GM12878 (cell line): ENCODE results near the gene ZNF668. TPM values are rescaled to one million over a fixed set of nuclear protein-coding genes. Genes with fewer than 3 reads are reported as not detected.

Experiments
- ATAC-seq: fragments of 200-7000 bp; cut with Tn5 transposase; 3 replicates; pipeline ENCODE4 v1.9.1; 2020; ENCODE audit warnings: mild to moderate bottlenecking, moderate library complexity
- BruUV-seq: library from RNA; stranded (reverse); fragments of 400-500 nt; replicated peaks from 2 replicates; lab custom pipeline; 2021; lab: Mats Ljungman, UMichigan
- CTCF ChIA-PET: fragments of 300-600 bp; sonication (Branson Sonifier 250); formaldehyde crosslinking; extraction: SDS; loops from one replicate; lab custom pipeline; 2021; ENCODE audit warnings: inconsistent platforms; lab: Yijun Ruan, JAX
- POLR2A ChIA-PET: fragments of 350-600 bp; formaldehyde crosslinking; extraction: SDS; loops from one replicate; lab custom pipeline; 2021; ENCODE audit warnings: inconsistent platforms; lab: Charles Lee
- RAD21 ChIA-PET: fragments of 300-600 bp; sonication (Branson Sonifier 250); formaldehyde crosslinking; loops from one replicate; lab custom pipeline; 2023; ENCODE audit warnings: antibody characterized with exemption; ENCODE audit not compliant: unreplicated experiment; lab: Charles Lee
- SMC1A ChIA-PET: fragments of 300-600 bp; sonication (Branson Sonifier 250); formaldehyde crosslinking; loops from one replicate; lab custom pipeline; 2023; ENCODE audit not compliant: unreplicated experiment, uncharacterized antibody; lab: Charles Lee
- DNase-seq: peaks from one replicate; pipeline ENCODE4 v3.0.0-alpha.2; 2011; ENCODE audit warnings: low read depth, low spot score
- FAIRE-seq: peaks from 3 replicates; lab custom pipeline; 2011; peaks lifted over from hg19 to GRCh38; lab: Jason Lieb, UNC
- H2AFZ ChIP-seq: 2 replicates; pipeline ENCODE4 v1.6.0; 2011; ENCODE audit warnings: low read depth, low read length, control low read depth; ENCODE audit not compliant: control insufficient read depth
- H3K27ac ChIP-seq: 2 replicates; pipeline ENCODE4 v1.5.1; 2011; ENCODE audit warnings: control low read depth; ENCODE audit not compliant: control insufficient read depth, insufficient read depth
- H3K27me3 ChIP-seq, 2 experiments: replicated peaks in 1 of 2; 2 replicates each; pipeline versions ENCODE4 v1.6.0 to v1.6.1; 2011; ENCODE audit warnings: low read length in 1 of 2; ENCODE audit not compliant: control insufficient read depth in 2 of 2, insufficient read depth in 2 of 2
- H3K36me3 ChIP-seq, 2 experiments: 2 replicates each; pipeline ENCODE4 v1.5.1; 2011; ENCODE audit warnings: low read length in 1 of 2; ENCODE audit not compliant: control insufficient read depth in 2 of 2, insufficient read depth in 2 of 2
- H3K4me1 ChIP-seq: 2 replicates; pipeline ENCODE4 v1.6.1; 2011; ENCODE audit warnings: mild to moderate bottlenecking, low read length, moderate library complexity, mixed read lengths; ENCODE audit not compliant: control insufficient read depth, insufficient read depth
- H3K4me2 ChIP-seq: 2 replicates; pipeline ENCODE4 v1.6.0; 2011; ENCODE audit warnings: control low read depth; ENCODE audit not compliant: control insufficient read depth, insufficient read depth
- H3K4me3 ChIP-seq: fragments of 200-600 bp; sonication (generic); 2 replicates; pipeline ENCODE4 v1.5.1; 2016
- H3K79me2 ChIP-seq: 2 replicates; pipeline ENCODE4 v1.6.0; 2011; ENCODE audit warnings: low read length; ENCODE audit not compliant: control insufficient read depth, insufficient read depth
- H3K9ac ChIP-seq: 2 replicates; pipeline ENCODE4 v1.8.0; 2011; ENCODE audit warnings: low read length, control low read depth, mixed read lengths; ENCODE audit not compliant: control insufficient read depth, insufficient read depth
- H3K9me3 ChIP-seq: replicated peaks from 3 replicates; pipeline ENCODE4 v1.5.1; 2011; ENCODE audit warnings: mild to moderate bottlenecking, low read length; ENCODE audit not compliant: control insufficient read depth, insufficient read depth
- H4K20me1 ChIP-seq: 2 replicates; pipeline ENCODE4 v1.6.0; 2011; ENCODE audit not compliant: control insufficient read depth, insufficient read depth
- IRF4 ChIP-seq: IDR thresholded peaks from 2 replicates; pipeline ENCODE4 v1.6.1; 2011; ENCODE audit warnings: low read depth, low read length
- STAT1 ChIP-seq: fragments of 450-650 bp; conservative IDR thresholded peaks from 2 replicates; pipeline ENCODE4 v1.6.1; 2014; ENCODE audit warnings: antibody characterized with exemption, mild to moderate bottlenecking
- WGBS: methylation state at CpG from one replicate; pipeline ENCODE4 v1.1.6; 2016; ENCODE audit warnings: low lambda C conversion rate; ENCODE audit not compliant: insufficient replicate concordance, insufficient coverage; ENCODE audit errors: missing lambda C conversion rate; 5-methylcytosine and 5-hydroxymethylcytosine counted together
- in situ Hi-C: fragments of 300-500 bp; cut with MboI; formaldehyde crosslinking; loops from 9 replicates; pipeline ENCODE4 v1.14.3; 2018; ENCODE audit warnings: mixed read lengths
- intact Hi-C: fragments of 100-400 bp; cut with micrococcal nuclease; formaldehyde crosslinking; loops from one replicate; pipeline ENCODE4 v1.14.2; 2022; ENCODE audit not compliant: unreplicated experiment
- polyA plus RNA-seq, 11 experiments: library from polyadenylated mRNA; depleted of rRNA in 4 of 11; unstranded in 6 of 11; stranded (reverse) in 5 of 11; fragments of >200 nt; fragmentation: Nextera tagmentation in 4 of 11; fragmentation: Illumina TruSeq in 1 of 11; extraction: Ambion mirVana in 4 of 11; extraction: Trizol in 1 of 11; gene quantifications; 1 replicate in 1 of 11; 2 replicates in 10 of 11; pipeline versions ENCODE4 v1.2.1 to v1.2.3, GENCODE V29; 2011 to 2016; ENCODE audit warnings: inconsistent platforms in 2 of 11, missing spikeins in 2 of 11, low read depth in 1 of 11
- total RNA-seq, 4 experiments: library from RNA; depleted of rRNA in 3 of 4; stranded (reverse); fragments of >200 nt in 3 of 4; fragmentation: Illumina TruSeq in 1 of 4; extraction: Trizol in 1 of 4; gene quantifications; 2 replicates each; pipeline versions ENCODE4 v1.2.1 to v1.2.3, GENCODE V29; 2013 to 2021

The ZNF668 gene
- total and polyA plus RNA-seq, 10 of the 15 experiments (the other 5 are each of a cell fraction or from before 2014, with no cell fraction given) = 0.05 to 20.7 (median 10.0) TPM; not detected in 1

GRCh38 chr16:31118223-31119155 is 44.4 kb upstream of the ZNF668 start:
- ATAC-seq (no peak), FAIRE-seq (no peak), DNase-seq (no peak)
- BruUV-seq = no TSS peak
- H2AFZ ChIP-seq = no peak overlapping the region
- in situ Hi-C loops = loop anchor here (10.0 kb wide), 1 partner anchor 756 kb away; the partner anchor contains the start of gene ZNF267
- H3K27me3 ChIP-seq = no peaks in the 10 kb centered on the region
- H3K27ac ChIP-seq = peak overlapping the region; percentile 36; the same call in 1 of the 2 replicates
- ChIA-PET CTCF (interaction anchor here (0.6 to 1.6 kb wide), 3 partner anchors 24 to 265 kb away, joined by 3 to 15 read pairs (median 9); no protein-coding TSS in a partner anchor), POLR2A (interaction anchor here (0.6 to 1.7 kb wide), 12 partner anchors 10 to 341 kb away, joined by 3 to 24 read pairs (median 4); partner anchors contain the start of genes BCKDK, FUS, PYCARD and ZNF646), SMC1A (interaction anchor here (1.0 to 2.4 kb wide), 4 partner anchors 17 to 264 kb away, joined by 3 to 7 read pairs (median 4); partner anchors contain the start of genes ZNF646 and ZNF668), RAD21 (interaction anchor here (0.7 to 5.2 kb wide), 8 partner anchors 11 to 594 kb away, joined by 3 to 48 read pairs (median 4); partner anchors contain the start of genes BCKDK, ZNF646 and ZNF668)
- peaks cover 8% of the 10 kb centered on the region for H3K4me1 ChIP-seq
- H3K9ac ChIP-seq = peak overlapping the region; percentile 46
- WGBS = 52% methylated on average over 9 of the region's 9 CpGs
- H3K4me3 ChIP-seq = peak overlapping the region; percentile 84
- intact Hi-C loops = loop anchor here (10.0 kb wide), 1 partner anchor 756 kb away; the partner anchor contains the start of gene ZNF267
- no peaks in the 10 kb centered on the region for H4K20me1 ChIP-seq
- TF ChIP-seq STAT1 = no peak
- no peak for TF ChIP-seq IRF4
- no peaks in the 10 kb centered on the region for H3K9me3 ChIP-seq
- peaks cover 11% of the 10 kb centered on the region for H3K79me2 ChIP-seq
- H3K36me3 ChIP-seq = peaks cover 3 to 9% of the 10 kb centered on the region in 2 experiments; a peak in 3 of 4 replicates
- peak overlapping the region; percentile 11 for H3K4me2 ChIP-seq
